GM18907 (cell line): ENCODE results near the gene CNST.

Experiments
- ATAC-seq: cut with Tn5 transposase; IDR thresholded peaks from one replicate; pipeline ENCODE4 v1.9.1; 2021; ENCODE audit warnings: mild to moderate bottlenecking, moderate library complexity; ENCODE audit not compliant: unreplicated experiment

CNST gene

GRCh38 chr1:246566128-246566812 is at the start of gene CNST, which contains the start of gene TFB2M:
Gene CNST, plus strand, starts transcription at chr1:246566456. Its CDS starts 25,107 bp downstream, at chr1:246591563.
Gene TFB2M, minus strand, starts transcription at chr1:246566261. Its CDS starts 123 bp downstream, at chr1:246566138.
- peak; percentile 97 for ATAC-seq

- no peak for ATAC-seq
Measured at GRCh38 chr1:246517391-246517790, 48.9 kb upstream of the CNST start.

- no peak for ATAC-seq
Measured at GRCh38 chr1:246518456-246519205, 47.6 kb upstream of the CNST start.

- ATAC-seq: no peak
Measured at GRCh38 chr1:246519514-246519913, 46.7 kb upstream of the CNST start.

GRCh38 chr1:246526380-246526779 is 39.9 kb upstream of the CNST start:
- ATAC-seq: no peak

GRCh38 chr1:246526915-246527314 is 39.3 kb upstream of the CNST start:
- no peak for ATAC-seq

- peak; percentile 83 for ATAC-seq
Measured at GRCh38 chr1:246527402-246528088, 38.7 kb upstream of the CNST start.

GRCh38 chr1:246528933-246529731 is 37.1 kb upstream of the CNST start:
- ATAC-seq: no peak

- ATAC-seq: no peak
Measured at GRCh38 chr1:246530482-246530881, 35.8 kb upstream of the CNST start.

- ATAC-seq: no peak
Measured at GRCh38 chr1:246532519-246532918, 33.7 kb upstream of the CNST start.

- ATAC-seq: no peak
Measured at GRCh38 chr1:246533371-246533905, 32.8 kb upstream of the CNST start.

GRCh38 chr1:246534114-246534513 is 32.1 kb upstream of the CNST start:
- no peak for ATAC-seq

GRCh38 chr1:246537441-246537840 is 28.8 kb upstream of the CNST start:
- ATAC-seq: no peak

GRCh38 chr1:246537887-246538286 is 28.4 kb upstream of the CNST start:
- ATAC-seq: no peak

GRCh38 chr1:246540738-246541491 is 25.3 kb upstream of the CNST start:
- no peak for ATAC-seq

GRCh38 chr1:246544001-246544400 is 22.3 kb upstream of the CNST start:
- ATAC-seq: no peak

GRCh38 chr1:246549665-246550064 is 16.6 kb upstream of the CNST start:
- no peak for ATAC-seq

- ATAC-seq: no peak
Measured at GRCh38 chr1:246550402-246550801, 15.9 kb upstream of the CNST start.

GRCh38 chr1:246552110-246552509 is 14.1 kb upstream of the CNST start:
- no peak for ATAC-seq

- no peak for ATAC-seq
Measured at GRCh38 chr1:246554201-246554600, 12.1 kb upstream of the CNST start.
